Coronary artery (tissue), 2 donors: Measurements from ENCODE around the gene CXXC5.
A peak's percentile ranks its signal among the peaks of the same experiment; 100 is the strongest.

Experiments used
- DNase-seq: peaks from one replicate; pipeline ENCODE4 v3.0.0-alpha.2; 2017; ENCODE audit warnings: low spot score
- H3K27ac ChIP-seq, 2 donors: fragments of 200-600 bp; sonication (generic); one replicate each; pipeline ENCODE4 v1.5.1; 2016 to 2019
- H3K4me3 ChIP-seq: fragments of 200-600 bp; sonication (generic); 2 replicates; pipeline ENCODE4 v1.5.1; 2016; ENCODE audit warnings: mild to moderate bottlenecking, moderate library complexity
- CTCF ChIP-seq: fragments of 200-600 bp; sonication (generic); IDR thresholded peaks from one replicate; pipeline ENCODE4 v1.5.1; 2019; ENCODE audit warnings: antibody characterized with exemption

Gene CXXC5

GRCh38 chr5:139647506-139648204 is 494 bp upstream of the CXXC5 start:
- Histone ChIP-seq H3K4me3 (peak overlapping the region; percentile 97), H3K27ac (peak overlapping the region; percentile 81 to 94)
- no peak for DNase-seq
- no peak for TF ChIP-seq CTCF

- Histone ChIP-seq H3K27ac (peak overlapping the region; percentile 81 to 94), H3K4me3 (peak overlapping the region; percentile 97)
- no peak for DNase-seq
- TF ChIP-seq CTCF = no peak
Measured at GRCh38 chr5:139649082-139649991, 1.2 kb downstream of the CXXC5 start.

GRCh38 chr5:139650031-139650688 is 2.0 kb downstream of the CXXC5 start:
- TF ChIP-seq CTCF = no peak
- Histone ChIP-seq H3K4me3 (peak overlapping the region; percentile 97), H3K27ac (peak overlapping the region; percentile 81 to 94)
- no peak for DNase-seq

- DNase-seq = no peak
- H3K27ac ChIP-seq = peak overlapping the region; percentile 81 to 94
Measured at GRCh38 chr5:139650689-139651042, 2.5 kb downstream of the CXXC5 start.

GRCh38 chr5:139651043-139651834 is 3.1 kb downstream of the CXXC5 start:
- no peak for DNase-seq
- Histone ChIP-seq H3K27ac (peak overlapping the region; percentile 81 to 94), H3K4me3 (peak overlapping the region; percentile 97)
- TF ChIP-seq CTCF = no peak

More at GRCh38 chr5:139650689-139651042, 2.5 kb downstream of the CXXC5 start:
- peak overlapping the region; percentile 97 for H3K4me3 ChIP-seq
- TF ChIP-seq CTCF = no peak
